HCT116 (cell line): ENCODE results near the gene XYLT1. TPM values are rescaled to one million over a fixed set of nuclear protein-coding genes. Genes with fewer than 3 reads are reported as not detected.

Experiments
- ATAC-seq: fragments of 200-7000 bp; cut with Tn5 transposase; 2 replicates; pipeline ENCODE4 v1.9.1; 2020; ENCODE audit warnings: mild to moderate bottlenecking, moderate library complexity
- BruUV-seq: library from RNA; stranded (reverse); fragments of 400-500 nt; replicated peaks from 2 replicates; lab custom pipeline; 2021; lab: Mats Ljungman, UMichigan
- CTCF ChIA-PET: fragments of 300-600 bp; sonication (Branson Sonifier 250); formaldehyde crosslinking; loops from one replicate; lab custom pipeline; 2021; ENCODE audit warnings: antibody characterized with exemption; lab: Charles Lee
- POLR2A ChIA-PET: fragments of 300-600, 350-600 bp; sonication (Branson Sonifier 250); formaldehyde crosslinking; loops from one replicate; lab custom pipeline; 2021; ENCODE audit warnings: antibody characterized with exemption; lab: Charles Lee
- RAD21 ChIA-PET, 2 experiments: fragments of 300-600 bp; sonication (Branson Sonifier 250); formaldehyde crosslinking; loops; one replicate each; lab custom pipeline; 2023; ENCODE audit warnings: low total read pairs in 2 of 2; ENCODE audit not compliant: uncharacterized antibody in 2 of 2, unreplicated experiment in 2 of 2, low non-redundant PET in 1 of 2; lab: Charles Lee
- DNase-seq: peaks from one replicate; pipeline ENCODE4 v3.0.0-alpha.2; 2010; ENCODE audit warnings: low read depth, low spot score
- H2AFZ ChIP-seq: fragments of 200-600 bp; shearing (Covaris generic), sonication (generic); 2 replicates; pipeline ENCODE4 v1.6.1; 2017; ENCODE audit warnings: low read depth, mixed run types, mixed read lengths, antibody characterized with exemption, low read length; ENCODE audit not compliant: poor library complexity, severe bottlenecking
- H3K27ac ChIP-seq: 2 replicates; pipeline ENCODE4 v1.5.1; 2012; ENCODE audit warnings: low read depth, low read length
- H3K27me3 ChIP-seq: fragments of 200-600 bp; sonication (generic); 2 replicates; pipeline ENCODE4 v1.6.1; 2016; ENCODE audit warnings: mixed run types, low read length, mixed read lengths; ENCODE audit not compliant: insufficient read depth
- H3K36me3 ChIP-seq, 2 experiments: fragments of 200-500 bp in 1 of 2; fragments of 200-600 bp in 1 of 2; sonication (Bioruptor generic) in 1 of 2; sonication (generic) in 1 of 2; 2 replicates each; pipeline versions ENCODE4 v1.5.1 to v1.6.1; 2014 to 2016; ENCODE audit warnings: low read length in 2 of 2, inconsistent platforms in 1 of 2, mixed read lengths in 1 of 2, mixed run types in 1 of 2; ENCODE audit not compliant: insufficient read depth in 2 of 2, control insufficient read depth in 1 of 2
- H3K4me1 ChIP-seq, 2 experiments: fragments of 200-600 bp in 1 of 2; sonication (generic) in 1 of 2; 2 replicates each; pipeline versions ENCODE4 v1.5.1 to v1.6.1; 2012 to 2017; ENCODE audit warnings: low read length in 2 of 2, inconsistent platforms in 1 of 2, mild to moderate bottlenecking in 1 of 2, mixed read lengths in 1 of 2, mixed run types in 1 of 2, moderate library complexity in 1 of 2; ENCODE audit not compliant: insufficient read depth in 2 of 2, control insufficient read depth in 1 of 2
- H3K4me2 ChIP-seq: fragments of 200-600 bp; sonication (generic); 2 replicates; pipeline ENCODE4 v1.6.1; 2017; ENCODE audit warnings: mixed run types, low read length, mixed read lengths
- H3K4me3 ChIP-seq, 2 experiments: fragments of 200-600 bp in 1 of 2; sonication (generic) in 1 of 2; replicated peaks in 1 of 2; 2 replicates each; pipeline ENCODE4 v1.5.1; 2011 to 2016; ENCODE audit warnings: low read length in 2 of 2, control low read depth in 1 of 2, low read depth in 1 of 2, mild to moderate bottlenecking in 1 of 2, mixed read lengths in 1 of 2, mixed run types in 1 of 2
- H3K79me2 ChIP-seq: fragments of 200-600 bp; sonication (generic); 2 replicates; pipeline ENCODE4 v1.6.1; 2017; ENCODE audit warnings: mild to moderate bottlenecking, mixed run types, low read length, moderate library complexity, mixed read lengths; ENCODE audit not compliant: insufficient read depth
- H3K9ac ChIP-seq: fragments of 200-600 bp; sonication (generic); 2 replicates; pipeline ENCODE4 v1.6.1; 2016; ENCODE audit warnings: low read length, mixed read lengths
- H3K9me2 ChIP-seq: fragments of 200-600 bp; sonication (generic), shearing (Covaris generic); 2 replicates; pipeline ENCODE4 v1.6.1; 2017; ENCODE audit warnings: mixed run types, mild to moderate bottlenecking, moderate library complexity; ENCODE audit not compliant: insufficient read depth
- H3K9me3 ChIP-seq, 2 experiments: fragments of 200-500 bp in 1 of 2; fragments of 200-600 bp in 1 of 2; sonication (Bioruptor generic) in 1 of 2; sonication (generic) in 1 of 2; 2 replicates each; pipeline ENCODE4 v1.6.1; 2014 to 2017; ENCODE audit warnings: low read length in 2 of 2, mixed read lengths in 2 of 2, inconsistent platforms in 1 of 2, low read depth in 1 of 2, mild to moderate bottlenecking in 1 of 2, mixed run types in 1 of 2, moderate library complexity in 1 of 2; ENCODE audit not compliant: control insufficient read depth in 1 of 2, insufficient read depth in 1 of 2
- H4K20me1 ChIP-seq: fragments of 200-600 bp; sonication (generic), shearing (Covaris generic); 2 replicates; pipeline ENCODE4 v1.6.1; 2017; ENCODE audit warnings: mixed run types, mild to moderate bottlenecking, moderate library complexity; ENCODE audit not compliant: insufficient read depth
- EGR1 ChIP-seq: IDR thresholded peaks from 2 replicates; pipeline ENCODE4 v1.6.1; 2012; ENCODE audit warnings: low read depth
- MAX ChIP-seq: IDR thresholded peaks from 2 replicates; pipeline ENCODE4 v1.6.1; 2012
- POLR2AphosphoS5 ChIP-seq: IDR thresholded peaks from 2 replicates; pipeline ENCODE4 v1.6.1; 2011; ENCODE audit warnings: mild to moderate bottlenecking, low read depth, low read length, moderate library complexity
- REST ChIP-seq: IDR thresholded peaks from 2 replicates; pipeline ENCODE4 v1.6.1; 2012; ENCODE audit warnings: low read depth
- ZFX ChIP-seq: fragments of 450-650 bp; IDR thresholded peaks from 2 replicates; pipeline ENCODE4 v1.6.1; 2017
- ZNF274 ChIP-seq: fragments of 200-500 bp; sonication (Bioruptor generic); IDR thresholded peaks from 2 replicates; pipeline ENCODE4 v1.6.1; 2014; ENCODE audit warnings: mild to moderate bottlenecking, low read depth, low read length, inconsistent platforms
- intact Hi-C: fragments of 100-400 bp; cut with micrococcal nuclease; formaldehyde crosslinking; loops from 2 replicates; pipeline ENCODE4 v1.10.0; 2022
- total RNA-seq: library from RNA; stranded (reverse); gene quantifications from one replicate; pipeline ENCODE4 v1.2.1, GENCODE V29; 2021; ENCODE audit not compliant: unreplicated experiment

Gene XYLT1
- total RNA-seq, 1 experiment from 2014 or later: 4.5 TPM

GRCh38 chr16:17313085-17313611, 157.6 kb downstream of the XYLT1 start:
- Histone ChIP-seq H3K4me3 (no peak overlapping the region), H3K9me3 (no peaks in the 10 kb centered on the region), H3K27me3 (no peaks in the 10 kb centered on the region), H3K9me2 (no peaks in the 10 kb centered on the region), H3K27ac (peak overlapping the region; percentile 28; the same call in 1 of the 2 replicates), H3K36me3 (no peaks in the 10 kb centered on the region), H2AFZ (no peak overlapping the region), H3K4me2 (peak overlapping the region; percentile 59), H3K79me2 (no peaks in the 10 kb centered on the region), H4K20me1 (no peaks in the 10 kb centered on the region), H3K4me1 (peaks cover 21 to 27% of the 10 kb centered on the region in 2 experiments), H3K9ac (no peak overlapping the region)
- no peak for ATAC-seq
- ChIA-PET RAD21 (no interaction called here), CTCF (no interaction called here), POLR2A (no interaction called here)
- intact Hi-C loops: no loop called here
- no TSS peak for BruUV-seq
- TF ChIP-seq POLR2AphosphoS5 (no peak), MAX (no peak), ZNF274 (no peak), EGR1 (no peak), REST (no peak), ZFX (no peak)
- no peak for DNase-seq
